B cell (primary cell): ENCODE measurements around the gene PUM1. TPM values are rescaled to one million over a fixed set of nuclear protein-coding genes. Genes with fewer than 3 reads are reported as not detected.

Source experiments
- ATAC-seq: fragments of 200-7000 bp; cut with Tn5 transposase; one replicate; pipeline ENCODE4 v1.10.0; 2021; ENCODE audit warnings: low read depth, mild to moderate bottlenecking, moderate number of reproducible peaks, moderate library complexity
- CTCF ChIA-PET: fragments of 350-600 bp; sonication (Branson Sonifier 250); formaldehyde crosslinking; loops from one replicate; lab custom pipeline; 2021; ENCODE audit warnings: antibody characterized with exemption, inconsistent platforms; lab: Charles Lee
- POLR2A ChIA-PET: fragments of 350-600 bp; sonication (Branson Sonifier 250); formaldehyde crosslinking; loops from one replicate; lab custom pipeline; 2021; ENCODE audit warnings: antibody characterized with exemption; lab: Charles Lee
- DNase-seq: peaks from one replicate; pipeline ENCODE4 v3.0.0; 2013
- H2AFZ ChIP-seq: 2 replicates; pipeline ENCODE4 v1.6.1; 2012; ENCODE audit warnings: mild to moderate bottlenecking, low read depth, low read length; ENCODE audit not compliant: insufficient read depth, poor library complexity, severe bottlenecking
- H3K27ac ChIP-seq, 2 donors: 1 replicate in 1 of 2; 2 replicates in 1 of 2; pipeline ENCODE4 v1.5.1; 2012 to 2013; ENCODE audit warnings: low read length in 2 of 2, mild to moderate bottlenecking in 2 of 2, moderate library complexity in 1 of 2
- H3K27me3 ChIP-seq, 4 experiments: fragments of 200-600 bp in 1 of 4; sonication (generic) in 1 of 4; replicated peaks in 1 of 4; 1 replicate in 2 of 4; 2 replicates in 2 of 4; pipeline versions ENCODE4 v1.6.1 to v1.7.0; 2013 to 2016; ENCODE audit warnings: low read length in 3 of 4, mild to moderate bottlenecking in 2 of 4, mixed read lengths in 1 of 4, moderate library complexity in 1 of 4; ENCODE audit not compliant: insufficient read depth in 4 of 4, control insufficient read depth in 3 of 4; ENCODE audit errors: control extremely low read depth in 1 of 4
- H3K36me3 ChIP-seq, 2 experiments: replicated peaks in 1 of 2; 1 replicate in 1 of 2; 2 replicates in 1 of 2; pipeline versions ENCODE4 v1.6.1 to v1.7.1; 2013; ENCODE audit warnings: low read length in 1 of 2; ENCODE audit not compliant: insufficient read depth in 2 of 2, control insufficient read depth in 1 of 2; ENCODE audit errors: control extremely low read depth in 1 of 2, extremely low read depth in 1 of 2
- H3K4me1 ChIP-seq, 2 donors: fragments of 200-600 bp in 1 of 2; sonication (generic) in 1 of 2; 1 replicate in 1 of 2; 2 replicates in 1 of 2; pipeline versions ENCODE4 v1.5.1 to v1.6.1; 2013 to 2017; ENCODE audit warnings: low read length in 2 of 2; ENCODE audit not compliant: control insufficient read depth in 2 of 2, insufficient read depth in 2 of 2
- H3K4me2 ChIP-seq: replicated peaks from 2 replicates; pipeline ENCODE3; 2012; ENCODE audit warnings: mild to moderate bottlenecking, low read depth, low read length; ENCODE audit not compliant: poor library complexity, severe bottlenecking
- H3K4me3 ChIP-seq, 5 experiments: fragments of 200-600 bp in 1 of 5; sonication (generic) in 1 of 5; 1 replicate in 3 of 5; 2 replicates in 2 of 5; pipeline versions ENCODE4 v1.5.1 to v1.7.0; 2011 to 2016; ENCODE audit warnings: low read length in 4 of 5, mild to moderate bottlenecking in 4 of 5, low read depth in 2 of 5, control low read depth in 1 of 5, moderate library complexity in 1 of 5; ENCODE audit not compliant: insufficient read depth in 1 of 5; ENCODE audit errors: control extremely low read depth in 1 of 5, extremely low read depth in 1 of 5
- H3K79me2 ChIP-seq: fragments of 200-600 bp; sonication (generic); one replicate; pipeline ENCODE4 v1.6.0; 2016; ENCODE audit warnings: low read length; ENCODE audit not compliant: control insufficient read depth, insufficient read depth
- H3K9ac ChIP-seq: fragments of 200-600 bp; sonication (generic); 2 replicates; pipeline ENCODE4 v1.6.1; 2017; ENCODE audit warnings: mild to moderate bottlenecking, low read length, moderate library complexity
- H3K9me3 ChIP-seq, 3 donors: one replicate each; pipeline versions ENCODE4 v1.6.1 to v1.7.1; 2013; ENCODE audit warnings: low read length in 2 of 3; ENCODE audit not compliant: control insufficient read depth in 2 of 3, insufficient read depth in 1 of 3; ENCODE audit errors: control extremely low read depth in 1 of 3
- H4K20me1 ChIP-seq: 2 replicates; pipeline ENCODE4 v1.6.0; 2012; ENCODE audit warnings: mild to moderate bottlenecking, low read length; ENCODE audit not compliant: insufficient read depth, control insufficient read depth, poor library complexity, severe bottlenecking
- H3K27ac Mint-ChIP-seq: one replicate; pipeline ENCODE4 v1.8.0; 2021; ENCODE audit warnings: mixed read lengths
- H3K27me3 Mint-ChIP-seq: one replicate; pipeline ENCODE4 v1.8.0; 2021; ENCODE audit warnings: mixed read lengths
- H3K4me1 Mint-ChIP-seq: one replicate; pipeline ENCODE4 v1.8.0; 2021; ENCODE audit warnings: mixed read lengths
- H3K4me3 Mint-ChIP-seq: one replicate; pipeline ENCODE4 v1.8.0; 2021; ENCODE audit warnings: mixed read lengths
- H3K9me3 Mint-ChIP-seq: one replicate; pipeline ENCODE4 v1.8.0; 2022; ENCODE audit warnings: mixed read lengths; ENCODE audit not compliant: insufficient read depth
- CTCF ChIP-seq: fragments of 200-600 bp; IDR thresholded peaks from one replicate; pipeline ENCODE4 v1.8.0; 2022; ENCODE audit warnings: antibody characterized with exemption, mild to moderate bottlenecking
- EZH2 ChIP-seq: IDR thresholded peaks from 2 replicates; pipeline ENCODE4 v1.6.1; 2012; ENCODE audit warnings: borderline replicate concordance, low read depth, mild to moderate bottlenecking, moderate library complexity, low read length; ENCODE audit not compliant: insufficient read depth, poor library complexity, severe bottlenecking
- WGBS: methylation state at CpG from one replicate; pipeline ENCODE4 v1.1.5; 2013; ENCODE audit warnings: missing lambda C conversion rate; ENCODE audit not compliant: insufficient coverage; 5-methylcytosine and 5-hydroxymethylcytosine counted together
- intact Hi-C: fragments of 100-400 bp; cut with micrococcal nuclease; formaldehyde crosslinking; loops from one replicate; pipeline ENCODE4 v1.10.0; 2022
- polyA plus RNA-seq: library from polyadenylated mRNA; depleted of rRNA; stranded (reverse); fragments of >200 nt; gene quantifications from 2 replicates; pipeline ENCODE4 v1.2.3, GENCODE V29; 2012
- total RNA-seq, 2 donors: library from RNA; stranded (reverse); fragments of 120-200 nt in 1 of 2; gene quantifications; 1 replicate in 1 of 2; 2 replicates in 1 of 2; pipeline versions ENCODE4 v1.2.3 to v1.2.4, GENCODE V29; 2013 to 2022

Gene PUM1
- total and polyA plus RNA-seq, 2 donors (not counting 1 experiment from before 2014, with no cell fraction given), result 52.8 to 177 TPM

GRCh38 chr1:30919025-30919881, 146.3 kb downstream of the PUM1 start:
- intact Hi-C loops, result no loop called here
- no peak overlapping the region for H3K9ac ChIP-seq
- peak overlapping the region; percentile 9 for H2AFZ ChIP-seq
- DNase-seq (no peak), ATAC-seq (no peak)
- H3K9me3 ChIP-seq, result no peaks in the 10 kb centered on the region
- Mint-ChIP-seq H3K27me3 (peaks cover 18% of the 10 kb centered on the region), H3K9me3 (no peaks in the 10 kb centered on the region), H3K4me3 (no peak overlapping the region), H3K4me1 (no peaks in the 10 kb centered on the region), H3K27ac (no peak overlapping the region)
- H3K4me2 ChIP-seq, result no peak overlapping the region
- peaks cover 0 to 4% (median 0%) of the 10 kb centered on the region in 4 experiments for H3K27me3 ChIP-seq
- no peak for TF ChIP-seq CTCF
- no peak for TF ChIP-seq EZH2
- no peaks in the 10 kb centered on the region for H3K36me3 ChIP-seq
- no peak overlapping the region for H3K4me3 ChIP-seq
- ChIA-PET POLR2A (interaction anchor here (1.6 kb wide), 1 partner anchor 201 kb away, joined by 7 read pairs; no protein-coding TSS in a partner anchor), CTCF (interaction anchor here (0.5 to 9.7 kb wide), 6 partner anchors 10 to 198 kb away, joined by 3 to 58 read pairs (median 4); no protein-coding TSS in a partner anchor)
- H4K20me1 ChIP-seq, result no peaks in the 10 kb centered on the region
- 39% methylated on average over 4 of the region's 10 CpGs for WGBS
- no peak overlapping the region for H3K27ac ChIP-seq
- H3K4me1 ChIP-seq, result no peaks in the 10 kb centered on the region
- no peaks in the 10 kb centered on the region for H3K79me2 ChIP-seq

- POLR2A ChIA-PET, result no interaction called here
- CTCF ChIA-PET, result interaction anchor here (0.7 to 8.6 kb wide), 3 partner anchors 36 to 196 kb away, joined by 4 to 147 read pairs (median 5); no protein-coding TSS in a partner anchor
- Mint-ChIP-seq H3K9me3 (no peaks in the 10 kb centered on the region), H3K4me3 (no peak overlapping the region), H3K4me1 (no peaks in the 10 kb centered on the region), H3K27ac (no peak overlapping the region), H3K27me3 (peaks cover 13% of the 10 kb centered on the region)
- intact Hi-C loops, result no loop called here
- Histone ChIP-seq H2AFZ (no peak overlapping the region), H3K27ac (no peak overlapping the region), H3K9ac (no peak overlapping the region), H3K4me1 (peaks cover 0 to 2% of the 10 kb centered on the region in 2 donors), H3K4me3 (no peak overlapping the region), H3K27me3 (peaks cover 0 to 4% (median under 1%) of the 10 kb centered on the region in 4 experiments), H3K4me2 (no peak overlapping the region), H3K9me3 (no peaks in the 10 kb centered on the region), H3K36me3 (no peaks in the 10 kb centered on the region), H3K79me2 (no peaks in the 10 kb centered on the region), H4K20me1 (no peaks in the 10 kb centered on the region)
- ATAC-seq, result no peak
- no peak for TF ChIP-seq CTCF
- no peak for TF ChIP-seq EZH2
- no peak for DNase-seq
- 97% methylated on average over 5 of the region's 12 CpGs for WGBS
Measured at GRCh38 chr1:30916296-30916695, 149.2 kb downstream of the PUM1 start.
